Esophagus squamous epithelium (tissue), 4 donors: ENCODE results near the gene PLCXD3.

ENCODE experiments used
- POLR2A ChIP-seq, 4 donors: fragments of 450-650 bp; IDR thresholded peaks; one replicate each; pipeline ENCODE4 v1.6.1; 2017; ENCODE audit warnings: antibody characterized with exemption in 4 of 4, mild to moderate bottlenecking in 4 of 4, moderate library complexity in 3 of 4
- TF ChIP-seq, protein P1 (sequence below), 6 experiments: fragments of 450-650 bp in 4 of 6; fragments of 200-600 bp in 2 of 6; sonication (generic) in 2 of 6; IDR thresholded peaks; one replicate each; pipeline ENCODE4 v1.5.1; 2016 to 2019; ENCODE audit warnings: antibody characterized with exemption in 6 of 6, mild to moderate bottlenecking in 4 of 6, moderate library complexity in 4 of 6

DNA sequence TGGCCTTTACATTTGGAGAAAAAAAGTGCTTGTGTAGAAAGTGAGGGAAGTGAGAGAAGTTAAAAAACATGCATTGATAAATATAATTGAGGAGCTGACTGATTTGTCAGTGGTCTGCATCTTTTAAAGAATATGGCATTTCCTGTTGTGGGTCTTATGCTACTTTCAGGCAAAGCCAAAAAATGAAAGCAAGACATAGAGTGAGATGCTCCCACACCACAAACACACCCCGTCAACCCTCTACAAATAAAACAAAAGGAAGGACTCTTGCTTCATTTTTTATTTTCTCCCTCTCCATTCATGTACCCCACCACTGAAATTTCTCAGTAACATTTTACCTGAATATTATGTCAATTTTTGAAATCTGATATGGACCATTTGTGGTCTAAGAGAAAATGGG is 22.1 kb upstream of the PLCXD3 start:
- TF ChIP-seq, protein P1, sequence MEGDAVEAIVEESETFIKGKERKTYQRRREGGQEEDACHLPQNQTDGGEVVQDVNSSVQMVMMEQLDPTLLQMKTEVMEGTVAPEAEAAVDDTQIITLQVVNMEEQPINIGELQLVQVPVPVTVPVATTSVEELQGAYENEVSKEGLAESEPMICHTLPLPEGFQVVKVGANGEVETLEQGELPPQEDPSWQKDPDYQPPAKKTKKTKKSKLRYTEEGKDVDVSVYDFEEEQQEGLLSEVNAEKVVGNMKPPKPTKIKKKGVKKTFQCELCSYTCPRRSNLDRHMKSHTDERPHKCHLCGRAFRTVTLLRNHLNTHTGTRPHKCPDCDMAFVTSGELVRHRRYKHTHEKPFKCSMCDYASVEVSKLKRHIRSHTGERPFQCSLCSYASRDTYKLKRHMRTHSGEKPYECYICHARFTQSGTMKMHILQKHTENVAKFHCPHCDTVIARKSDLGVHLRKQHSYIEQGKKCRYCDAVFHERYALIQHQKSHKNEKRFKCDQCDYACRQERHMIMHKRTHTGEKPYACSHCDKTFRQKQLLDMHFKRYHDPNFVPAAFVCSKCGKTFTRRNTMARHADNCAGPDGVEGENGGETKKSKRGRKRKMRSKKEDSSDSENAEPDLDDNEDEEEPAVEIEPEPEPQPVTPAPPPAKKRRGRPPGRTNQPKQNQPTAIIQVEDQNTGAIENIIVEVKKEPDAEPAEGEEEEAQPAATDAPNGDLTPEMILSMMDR (IDR thresholded peaks at IDR 0.05), result no peak
- no peak for TF ChIP-seq POLR2A (IDR thresholded peaks at IDR 0.05)
